ENCODE measurements around the gene CFAP300. TPM values are rescaled to one million over a fixed set of nuclear protein-coding genes. Genes with fewer than 3 reads are reported as not detected.

CFAP300 gene
- polyA plus RNA-seq, 2 of the 4 experiments (the other 2 are of a cell fraction) = 8.2 to 17.1 TPM

DNA sequence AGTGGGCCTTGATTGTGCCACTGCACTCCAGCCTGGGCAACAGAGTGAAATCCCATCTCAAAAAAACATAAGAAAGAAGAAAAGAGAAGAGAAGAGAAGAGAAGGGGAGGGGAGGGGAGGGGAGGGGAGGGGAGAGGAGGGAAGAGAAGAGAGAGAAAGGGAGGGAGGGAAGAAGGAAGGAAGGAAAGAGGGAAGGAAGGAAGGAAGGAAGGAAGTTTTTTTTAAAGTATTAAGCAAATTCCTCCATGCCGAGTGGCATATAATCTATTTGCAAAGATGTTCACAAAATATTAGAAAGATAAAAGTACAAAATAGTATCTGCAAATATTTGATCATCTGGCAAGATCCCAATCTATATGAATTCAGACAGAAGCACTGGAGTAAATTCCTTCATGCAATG, 10.5 kb upstream of the CFAP300 start:
- Histone ChIP-seq H3K4me3 (no peak overlapping the region), H3K4me1 (no peaks in the 10 kb centered on the region), H3K9me3 (no peaks in the 10 kb centered on the region), H3K27ac (no peak overlapping the region), H3K4me2 (no peak overlapping the region)
- no peak for TF ChIP-seq HOXA7 (CRISPR knock-in tag; IDR thresholded peaks at IDR 0.05)
- no peak for TF ChIP-seq NFE2L2 (conservative IDR thresholded peaks at IDR 0.05; ENCODE audit: low read length)
- TF ChIP-seq RARB (CRISPR knock-in tag; IDR thresholded peaks at IDR 0.05) = no peak
- TF ChIP-seq ESRRA (IDR thresholded peaks at IDR 0.05; ENCODE audit: borderline replicate concordance, low read length) = no peak
- TF ChIP-seq CTCF (IDR thresholded peaks at IDR 0.05) = no peak
- no peak for TF ChIP-seq SREBF2 (IDR thresholded peaks at IDR 0.05)
- TF ChIP-seq EHMT2 (IDR thresholded peaks at IDR 0.05; ENCODE audit: low read depth) = no peak
- TF ChIP-seq, protein P1, sequence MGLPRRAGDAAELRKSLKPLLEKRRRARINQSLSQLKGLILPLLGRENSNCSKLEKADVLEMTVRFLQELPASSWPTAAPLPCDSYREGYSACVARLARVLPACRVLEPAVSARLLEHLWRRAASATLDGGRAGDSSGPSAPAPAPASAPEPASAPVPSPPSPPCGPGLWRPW (IDR thresholded peaks at IDR 0.05) = no peak
- no peak for TF ChIP-seq RFX5 (IDR thresholded peaks at IDR 0.05)
- no peak for TF ChIP-seq HOXB5 (CRISPR knock-in tag; IDR thresholded peaks at IDR 0.05)
- no peak for DNase-seq (ENCODE audit: low read depth in 1 of 2, low spot score in 1 of 2)
- WGBS (ENCODE audit: missing lambda C conversion rate) = 81% methylated on average over 1 of the region's 1 CpG
- no peak for ATAC-seq
- POLR2A ChIA-PET = no interaction called here
- CTCF ChIA-PET = no interaction called here
- no peak for FAIRE-seq

GRCh38 chr11:102046841-102047240, 396 bp upstream of the CFAP300 start:
- no peak for ATAC-seq
- H3K27ac ChIP-seq = peak overlapping the region; percentile 84 to 86

More at GRCh38 chr11:102046841-102047240, 396 bp upstream of the CFAP300 start:
- no peaks in the 10 kb centered on the region for H3K9me3 ChIP-seq
- H3K4me2 ChIP-seq = peak overlapping the region; percentile 69
- CTCF ChIA-PET = interaction anchor here (0.7 to 0.8 kb wide), 2 partner anchors 39 to 41 kb away, joined by 3 to 4 read pairs; no protein-coding TSS in a partner anchor
- FAIRE-seq (no peak), DNase-seq (ENCODE audit: low read depth in 1 of 2, low spot score in 1 of 2) (no peak)
- 19% methylated on average over 4 of the region's 4 CpGs for WGBS (ENCODE audit: missing lambda C conversion rate)
- TF ChIP-seq HOXB13 (CRISPR knock-in tag; IDR thresholded peaks at IDR 0.05; ENCODE audit: low read depth) (no peak), SREBF2 (IDR thresholded peaks at IDR 0.05) (no peak), MAFK (IDR thresholded peaks at IDR 0.05; ENCODE audit: partially characterized antibody) (no peak), NPAS2 (CRISPR knock-in tag; IDR thresholded peaks at IDR 0.05; ENCODE audit: borderline replicate concordance) (no peak), HEYL (CRISPR knock-in tag; IDR thresholded peaks at IDR 0.05) (no peak), RFX5 (IDR thresholded peaks at IDR 0.05) (no peak), CTCF (IDR thresholded peaks at IDR 0.05) (no peak), GATA3 (IDR thresholded peaks at IDR 0.05; ENCODE audit: borderline replicate concordance) (no peak), EHF (CRISPR knock-in tag; IDR thresholded peaks at IDR 0.05) (no peak), POLR2A (IDR thresholded peaks at IDR 0.05; ENCODE audit: low read length) (no peak), NFE2L2 (conservative IDR thresholded peaks at IDR 0.05; ENCODE audit: low read length) (no peak), BCL3 (IDR thresholded peaks at IDR 0.05) (no peak), RNF2 (IDR thresholded peaks at IDR 0.05; ENCODE audit: borderline replicate concordance, low read depth) (no peak)
- TF ChIP-seq, protein P2, sequence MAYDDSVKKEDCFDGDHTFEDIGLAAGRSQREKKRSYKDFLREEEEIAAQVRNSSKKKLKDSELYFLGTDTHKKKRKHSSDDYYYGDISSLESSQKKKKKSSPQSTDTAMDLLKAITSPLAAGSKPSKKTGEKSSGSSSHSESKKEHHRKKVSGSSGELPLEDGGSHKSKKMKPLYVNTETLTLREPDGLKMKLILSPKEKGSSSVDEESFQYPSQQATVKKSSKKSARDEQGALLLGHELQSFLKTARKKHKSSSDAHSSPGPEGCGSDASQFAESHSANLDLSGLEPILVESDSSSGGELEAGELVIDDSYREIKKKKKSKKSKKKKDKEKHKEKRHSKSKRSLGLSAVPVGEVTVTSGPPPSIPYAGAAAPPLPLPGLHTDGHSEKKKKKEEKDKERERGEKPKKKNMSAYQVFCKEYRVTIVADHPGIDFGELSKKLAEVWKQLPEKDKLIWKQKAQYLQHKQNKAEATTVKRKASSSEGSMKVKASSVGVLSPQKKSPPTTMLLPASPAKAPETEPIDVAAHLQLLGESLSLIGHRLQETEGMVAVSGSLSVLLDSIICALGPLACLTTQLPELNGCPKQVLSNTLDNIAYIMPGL (CRISPR knock-in tag; IDR thresholded peaks at IDR 0.05; ENCODE audit: borderline replicate concordance) = no peak
- peaks cover 3% of the 10 kb centered on the region; the same call in 1 of the 3 replicates for H3K4me1 ChIP-seq
- POLR2A ChIA-PET = interaction anchor here (0.6 to 2.1 kb wide), 3 partner anchors 39 to 1413 kb away, joined by 5 to 9 read pairs (median 8); no protein-coding TSS in a partner anchor
- H3K4me3 ChIP-seq = peak overlapping the region; percentile 78

Data from A549 (cell line).